Fibroblast of skin of left quadriceps (primary cell): ENCODE results near the gene HSPB3.
"Not testable (repeated sequence)": the region's sequence is repeated elsewhere in the genome, so short reads cannot be mapped to it uniquely, and the experiment has no call there.

Experiments
- DNase-seq, 2 experiments: peaks; one replicate each; pipeline ENCODE4 v3.0.0-alpha.2; 2013; ENCODE audit warnings: low read depth in 2 of 2

HSPB3 gene

GRCh38 chr5:54455413-54456157 is at the start of gene HSPB3:
HSPB3 (plus strand) TSS chr5:54455699; CDS start chr5:54455790, 91 bp downstream.
- peak; percentile 81 to 82 for DNase-seq

GRCh38 chr5:54411176-54411575 is 44.3 kb upstream of the HSPB3 start:
- no peak for DNase-seq

- no peak for DNase-seq
Observed at GRCh38 chr5:54412913-54413312, 42.6 kb upstream of the HSPB3 start.

GRCh38 chr5:54415147-54415546 is 40.4 kb upstream of the HSPB3 start:
- DNase-seq, result no peak

- DNase-seq, result no peak
Observed at GRCh38 chr5:54415896-54416601, 39.5 kb upstream of the HSPB3 start.

GRCh38 chr5:54419573-54420423 is 35.7 kb upstream of the HSPB3 start:
- DNase-seq, result peak; percentile 29 to 31

- not testable (repeated sequence) for DNase-seq
Observed at GRCh38 chr5:54420511-54420910, 35.0 kb upstream of the HSPB3 start.

GRCh38 chr5:54421976-54422375 is 33.5 kb upstream of the HSPB3 start:
- no peak for DNase-seq

- no peak for DNase-seq
Observed at GRCh38 chr5:54425258-54425657, 30.2 kb upstream of the HSPB3 start.

- no peak for DNase-seq
Observed at GRCh38 chr5:54426209-54426608, 29.3 kb upstream of the HSPB3 start.

- DNase-seq, result not testable (repeated sequence)
Observed at GRCh38 chr5:54434650-54435049, 20.8 kb upstream of the HSPB3 start.

GRCh38 chr5:54438620-54439389 is 16.7 kb upstream of the HSPB3 start:
- DNase-seq, result no peak

- DNase-seq, result no peak
Observed at GRCh38 chr5:54440456-54440893, 15.0 kb upstream of the HSPB3 start.

GRCh38 chr5:54442271-54442670 is 13.2 kb upstream of the HSPB3 start:
- no peak for DNase-seq

GRCh38 chr5:54443270-54443669 is 12.2 kb upstream of the HSPB3 start:
- peak; percentile 36 to 45 for DNase-seq

- DNase-seq, result no peak
Observed at GRCh38 chr5:54445691-54446378, 9.7 kb upstream of the HSPB3 start.

GRCh38 chr5:54446379-54446732 is 9.1 kb upstream of the HSPB3 start:
- no peak for DNase-seq

- DNase-seq, result no peak
Observed at GRCh38 chr5:54449923-54450322, 5.6 kb upstream of the HSPB3 start.

GRCh38 chr5:54450542-54450941 is 5.0 kb upstream of the HSPB3 start:
- no peak for DNase-seq

- DNase-seq, result no peak
Observed at GRCh38 chr5:54453046-54453445, 2.5 kb upstream of the HSPB3 start.

GRCh38 chr5:54454602-54455001 is 897 bp upstream of the HSPB3 start:
- no peak for DNase-seq
